GM12891 (cell line): ENCODE measurements around the gene MFSD12.

ENCODE experiments used
- POLR2AphosphoS5 ChIP-seq: IDR thresholded peaks from 2 replicates; pipeline ENCODE4 v1.6.1; 2011; ENCODE audit warnings: low read depth, low read length, control low read depth
- POU2F2 ChIP-seq: IDR thresholded peaks from 2 replicates; pipeline ENCODE4 v1.6.1; 2011; ENCODE audit warnings: low read depth, mild to moderate bottlenecking, control low read depth, low read length, moderate library complexity
- SPI1 ChIP-seq: IDR thresholded peaks from 2 replicates; pipeline ENCODE4 v1.6.1; 2011; ENCODE audit warnings: low read depth, low read length, control low read depth
- TAF1 ChIP-seq: IDR thresholded peaks from 2 replicates; pipeline ENCODE4 v1.6.1; 2011; ENCODE audit warnings: low read depth, low read length, control low read depth

GRCh38 chr19:3536429-3537100 lies 20.8 kb downstream of the MFSD12 start:
- TF ChIP-seq POLR2AphosphoS5 (no peak), POU2F2 (no peak), TAF1 (no peak), SPI1 (no peak)
